ENCODE measurements around the gene MICALL2.

- no peak for TF ChIP-seq SREBF2 (IDR thresholded peaks at IDR 0.05)
- no peak for TF ChIP-seq MAX (IDR thresholded peaks at IDR 0.05)
Observed at GRCh38 chr7:1407892-1408291, 51.4 kb downstream of the MICALL2 start.

All from A549 (cell line).